ENCODE measurements around the gene DNMT3A. TPM values are rescaled to one million over a fixed set of nuclear protein-coding genes. Genes with fewer than 3 reads are reported as not detected.

DNMT3A gene
- total RNA-seq, 1 experiment from 2014 or later: 3.6 TPM

- Histone ChIP-seq H3K36me3 (peaks cover 2% of the 10 kb centered on the region; the same call in 1 of the 2 replicates), H3K4me3 (no peak overlapping the region), H3K27ac (no peak overlapping the region), H3K4me1 (replicated peaks) (peaks cover 7% of the 10 kb centered on the region), H3K27me3 (replicated peaks) (no peaks in the 10 kb centered on the region), H3K9me3 (replicated peaks) (no peaks in the 10 kb centered on the region)
- no peak for DNase-seq (ENCODE audit: low read depth in 1 of 2, low spot score in 2 of 2)
These were observed 91.2 kb downstream of the DNMT3A start for GRCh38 chr2:25250331-25251070.

DNA sequence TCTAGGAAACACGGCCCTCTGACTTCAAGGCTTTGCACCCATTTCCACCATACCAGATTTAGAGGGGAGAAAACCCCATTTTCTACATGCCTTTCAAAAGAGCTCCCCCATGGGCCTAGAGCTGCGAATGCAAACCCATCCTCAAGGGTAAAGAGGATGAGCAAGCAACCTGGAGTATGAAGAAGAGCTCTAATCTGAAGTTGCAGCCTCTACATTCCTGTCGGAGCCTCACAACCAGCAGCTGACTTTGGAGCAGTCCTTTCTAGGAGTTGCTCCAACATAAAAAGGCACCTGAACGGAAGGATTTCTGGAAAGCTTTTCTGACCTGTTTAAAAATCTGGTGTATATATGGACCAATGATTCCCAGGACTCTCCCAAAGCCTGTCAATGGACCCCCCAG lies 91.9 kb downstream of the DNMT3A start:
- DNase-seq (ENCODE audit: low read depth in 1 of 2, low spot score in 2 of 2): no peak
- Histone ChIP-seq H3K36me3 (peaks cover 4% of the 10 kb centered on the region; the same call in 1 of the 2 replicates), H3K27ac (no peak overlapping the region), H3K27me3 (replicated peaks) (no peaks in the 10 kb centered on the region), H3K9me3 (replicated peaks) (no peaks in the 10 kb centered on the region), H3K4me1 (replicated peaks) (peaks cover 7% of the 10 kb centered on the region), H3K4me3 (no peak overlapping the region)

DNA sequence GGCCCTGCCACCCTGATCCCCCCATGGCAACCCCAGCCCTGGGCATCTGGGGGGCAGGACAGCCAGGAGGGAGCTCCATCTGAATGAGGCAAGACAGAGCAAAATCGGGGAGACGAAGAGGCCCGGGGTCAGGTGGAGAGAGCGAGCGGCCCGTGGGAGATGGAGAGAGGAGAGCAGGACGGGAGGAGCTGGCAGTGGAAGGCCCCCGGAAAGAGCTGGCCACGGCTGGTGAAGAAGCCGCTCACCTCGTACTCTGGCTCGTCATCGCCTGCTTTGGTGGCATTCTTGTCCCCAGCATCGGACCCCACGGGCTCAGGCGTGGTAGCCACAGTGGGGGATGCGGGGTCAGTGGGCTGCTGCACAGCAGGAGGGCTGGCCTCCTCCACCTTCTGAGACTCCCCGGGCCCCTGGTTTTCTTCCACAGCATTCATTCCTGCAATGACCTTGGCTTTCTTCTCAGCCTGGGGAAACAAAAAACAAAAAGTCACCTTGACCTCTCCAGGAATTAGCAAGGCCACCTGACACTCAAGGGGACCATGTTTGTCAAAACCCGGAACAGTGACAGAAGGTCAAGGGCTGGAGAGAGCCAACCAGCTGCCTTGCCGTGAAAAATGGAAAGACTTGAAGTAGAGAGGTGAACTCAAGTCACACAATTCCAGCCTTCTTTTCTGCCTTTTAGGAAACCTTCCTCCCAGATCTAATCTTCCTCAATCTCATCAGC lies 93.8 kb downstream of the DNMT3A start:
- Histone ChIP-seq H3K9me3 (replicated peaks) (no peaks in the 10 kb centered on the region), H3K27ac (no peak overlapping the region), H3K36me3 (peaks cover 9% of the 10 kb centered on the region; the same call in 1 of the 2 replicates), H3K4me1 (replicated peaks) (peaks cover 7% of the 10 kb centered on the region), H3K27me3 (replicated peaks) (no peaks in the 10 kb centered on the region), H3K4me3 (no peak overlapping the region)
- no peak for DNase-seq (ENCODE audit: low read depth in 1 of 2, low spot score in 2 of 2)

GRCh38 chr2:25246558-25247290 lies 95.0 kb downstream of the DNMT3A start:
- Histone ChIP-seq H3K9me3 (replicated peaks) (no peaks in the 10 kb centered on the region), H3K4me3 (no peak overlapping the region), H3K27me3 (replicated peaks) (no peaks in the 10 kb centered on the region), H3K4me1 (replicated peaks) (peaks cover 5% of the 10 kb centered on the region), H3K36me3 (peaks cover 9% of the 10 kb centered on the region; the same call in 1 of the 2 replicates), H3K27ac (no peak overlapping the region)
- no peak for DNase-seq (ENCODE audit: low read depth in 1 of 2, low spot score in 2 of 2)

- Histone ChIP-seq H3K36me3 (peaks cover 9% of the 10 kb centered on the region; the same call in 1 of the 2 replicates), H3K9me3 (replicated peaks) (no peaks in the 10 kb centered on the region), H3K4me3 (no peak overlapping the region), H3K27me3 (replicated peaks) (no peaks in the 10 kb centered on the region), H3K4me1 (replicated peaks) (no peaks in the 10 kb centered on the region), H3K27ac (no peak overlapping the region)
- no peak for DNase-seq (ENCODE audit: low read depth in 1 of 2, low spot score in 2 of 2)
These were observed 95.7 kb downstream of the DNMT3A start for GRCh38 chr2:25246001-25246400.

- Histone ChIP-seq H3K27me3 (replicated peaks) (no peaks in the 10 kb centered on the region), H3K36me3 (peaks cover 9% of the 10 kb centered on the region; the same call in 1 of the 2 replicates), H3K27ac (no peak overlapping the region), H3K9me3 (replicated peaks) (no peaks in the 10 kb centered on the region), H3K4me3 (no peak overlapping the region), H3K4me1 (replicated peaks) (no peaks in the 10 kb centered on the region)
- no peak for DNase-seq (ENCODE audit: low read depth in 1 of 2, low spot score in 2 of 2)
These were observed 96.6 kb downstream of the DNMT3A start for GRCh38 chr2:25245141-25245540.

DNA sequence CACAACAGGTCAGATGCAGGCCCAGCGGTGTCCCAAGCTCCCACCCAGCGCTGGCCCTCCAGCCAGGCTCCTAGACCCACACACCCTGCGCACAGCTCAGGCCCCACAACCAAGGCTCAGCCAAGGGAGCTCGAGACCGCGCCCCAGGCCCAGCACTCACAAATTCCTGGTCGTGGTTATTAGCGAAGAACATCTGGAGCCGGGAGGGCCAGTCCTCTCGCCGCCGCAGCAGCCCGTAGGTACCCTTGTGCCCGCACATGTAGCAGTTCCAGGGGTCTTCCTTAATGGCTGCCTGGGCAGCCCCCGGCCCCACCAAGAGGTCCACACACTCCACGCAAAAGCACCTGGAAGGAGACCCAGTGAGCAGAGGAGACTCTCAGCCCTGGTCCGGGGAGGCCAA lies 97.7 kb downstream of the DNMT3A start:
- Histone ChIP-seq H3K36me3 (peaks cover 9% of the 10 kb centered on the region; the same call in 1 of the 2 replicates), H3K27ac (no peak overlapping the region), H3K27me3 (replicated peaks) (no peaks in the 10 kb centered on the region), H3K4me3 (no peak overlapping the region), H3K9me3 (replicated peaks) (no peaks in the 10 kb centered on the region), H3K4me1 (replicated peaks) (no peaks in the 10 kb centered on the region)
- DNase-seq (ENCODE audit: low read depth in 1 of 2, low spot score in 2 of 2): no peak

GRCh38 chr2:25241452-25241851 lies 100.3 kb downstream of the DNMT3A start:
- Histone ChIP-seq H3K4me1 (replicated peaks) (no peaks in the 10 kb centered on the region), H3K27ac (no peak overlapping the region), H3K4me3 (no peak overlapping the region), H3K36me3 (peaks cover 9% of the 10 kb centered on the region; the same call in 1 of the 2 replicates), H3K27me3 (replicated peaks) (no peaks in the 10 kb centered on the region), H3K9me3 (replicated peaks) (no peaks in the 10 kb centered on the region)
- no peak for DNase-seq (ENCODE audit: low read depth in 1 of 2, low spot score in 2 of 2)

DNA sequence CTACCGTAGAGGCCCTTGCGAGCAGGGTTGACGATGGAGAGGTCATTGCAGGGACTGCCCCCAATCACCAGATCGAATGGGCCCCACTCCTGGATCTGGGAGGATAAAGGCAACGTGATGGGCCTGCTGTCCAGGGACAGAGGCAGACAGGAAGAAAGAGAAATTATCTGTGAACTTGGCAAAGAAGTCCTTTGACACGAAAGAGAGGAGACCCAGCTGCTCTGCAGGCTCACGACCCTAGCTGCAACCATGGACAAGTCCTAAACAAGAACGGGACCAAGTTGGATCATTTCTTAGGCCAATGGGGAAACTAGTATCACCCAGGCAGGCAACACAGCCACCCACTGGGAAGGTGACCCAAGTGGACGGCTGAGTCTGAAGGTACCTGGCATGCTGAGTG lies 101.1 kb downstream of the DNMT3A start:
- Histone ChIP-seq H3K27me3 (replicated peaks) (no peaks in the 10 kb centered on the region), H3K9me3 (replicated peaks) (no peaks in the 10 kb centered on the region), H3K27ac (no peak overlapping the region), H3K4me3 (no peak overlapping the region), H3K4me1 (replicated peaks) (no peaks in the 10 kb centered on the region), H3K36me3 (peaks cover 8% of the 10 kb centered on the region; the same call in 1 of the 2 replicates)
- DNase-seq (ENCODE audit: low read depth in 1 of 2, low spot score in 2 of 2): no peak

DNA sequence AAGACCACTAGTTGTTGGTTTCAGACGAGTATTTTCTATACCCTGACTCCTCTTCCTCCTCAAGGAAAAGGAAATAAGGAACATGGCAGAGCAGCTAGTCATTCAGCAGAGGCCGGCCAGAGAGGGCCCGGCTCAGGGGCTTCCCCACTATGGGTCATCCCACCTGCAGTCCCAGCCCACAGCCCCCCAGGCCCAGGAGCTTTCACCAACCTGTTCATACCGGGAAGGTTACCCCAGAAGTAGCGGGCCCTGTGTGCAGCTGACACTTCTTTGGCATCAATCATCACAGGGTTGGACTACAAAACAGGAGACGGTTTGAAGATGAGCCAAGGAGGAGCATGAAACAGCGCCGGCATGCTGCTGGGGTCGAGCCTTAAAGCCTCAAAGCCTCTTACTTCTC lies 102.8 kb downstream of the DNMT3A start:
- Histone ChIP-seq H3K9me3 (replicated peaks) (no peaks in the 10 kb centered on the region), H3K27me3 (replicated peaks) (no peaks in the 10 kb centered on the region), H3K36me3 (0 out of 2 replicates have a peak, but pooled peaks cover 5% of the 10 kb centered on the region), H3K4me1 (replicated peaks) (no peaks in the 10 kb centered on the region), H3K27ac (no peak overlapping the region), H3K4me3 (no peak overlapping the region)
- no peak for DNase-seq (ENCODE audit: low read depth in 1 of 2, low spot score in 2 of 2)

- Histone ChIP-seq H3K27me3 (replicated peaks) (no peaks in the 10 kb centered on the region), H3K27ac (no peak overlapping the region), H3K36me3 (no peaks in the 10 kb centered on the region), H3K4me3 (no peak overlapping the region), H3K4me1 (replicated peaks) (no peaks in the 10 kb centered on the region), H3K9me3 (replicated peaks) (no peaks in the 10 kb centered on the region)
- no peak for DNase-seq (ENCODE audit: low read depth in 1 of 2, low spot score in 2 of 2)
These were observed 104.0 kb downstream of the DNMT3A start for GRCh38 chr2:25237764-25238163.

GRCh38 chr2:25236736-25237135 lies 105.0 kb downstream of the DNMT3A start:
- no peaks in the 10 kb centered on the region for H3K4me1 ChIP-seq (replicated peaks)
- H3K36me3 ChIP-seq: no peaks in the 10 kb centered on the region
- H3K9me3 ChIP-seq (replicated peaks): no peaks in the 10 kb centered on the region
- H3K4me3 ChIP-seq: no peak overlapping the region
- H3K27me3 ChIP-seq (replicated peaks): no peaks in the 10 kb centered on the region
- H3K27ac ChIP-seq: no peak overlapping the region
- no peak for DNase-seq (ENCODE audit: low read depth in 1 of 2, low spot score in 2 of 2)

DNA sequence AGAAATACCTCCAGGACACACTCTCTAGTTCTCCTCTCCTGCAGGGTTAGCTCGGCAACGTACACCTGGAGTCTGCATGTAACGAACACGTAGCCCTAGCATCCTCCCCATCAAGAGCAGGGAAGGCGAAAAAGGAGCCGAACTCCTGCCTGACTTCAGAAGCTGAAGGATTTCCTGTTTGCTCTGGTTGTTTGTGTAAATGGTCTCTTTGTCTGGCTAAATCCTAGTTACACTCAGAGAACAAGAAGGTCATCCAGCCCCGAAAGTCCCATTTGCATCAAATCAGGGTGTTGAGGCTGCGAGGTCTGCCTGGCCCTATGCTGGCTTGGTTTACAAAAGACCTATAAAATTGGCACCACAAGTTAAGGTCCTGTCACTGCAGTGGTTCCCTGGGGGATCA lies 107.0 kb downstream of the DNMT3A start:
- Histone ChIP-seq H3K27me3 (replicated peaks) (no peaks in the 10 kb centered on the region), H3K27ac (no peak overlapping the region), H3K9me3 (replicated peaks) (no peaks in the 10 kb centered on the region), H3K4me3 (no peak overlapping the region), H3K4me1 (replicated peaks) (no peaks in the 10 kb centered on the region), H3K36me3 (no peaks in the 10 kb centered on the region)
- no peak for DNase-seq (ENCODE audit: low read depth in 1 of 2, low spot score in 2 of 2)

Data from SJSA1 (cell line).